NCI-H1436 treated with DMSO at 0.1 percent for 48 hours (cell line): ENCODE measurements around the gene TSSK1B.
"Not testable (repeated sequence)": the region's sequence is repeated elsewhere in the genome, so short reads cannot be mapped to it uniquely, and the experiment has no call there.

ENCODE experiments used
- DNase-seq: peaks from one replicate; lab custom pipeline; 2025; lab: John Stamatoyannopoulos, UW

Gene TSSK1B, protein sequence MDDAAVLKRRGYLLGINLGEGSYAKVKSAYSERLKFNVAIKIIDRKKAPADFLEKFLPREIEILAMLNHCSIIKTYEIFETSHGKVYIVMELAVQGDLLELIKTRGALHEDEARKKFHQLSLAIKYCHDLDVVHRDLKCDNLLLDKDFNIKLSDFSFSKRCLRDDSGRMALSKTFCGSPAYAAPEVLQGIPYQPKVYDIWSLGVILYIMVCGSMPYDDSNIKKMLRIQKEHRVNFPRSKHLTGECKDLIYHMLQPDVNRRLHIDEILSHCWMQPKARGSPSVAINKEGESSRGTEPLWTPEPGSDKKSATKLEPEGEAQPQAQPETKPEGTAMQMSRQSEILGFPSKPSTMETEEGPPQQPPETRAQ

DNA sequence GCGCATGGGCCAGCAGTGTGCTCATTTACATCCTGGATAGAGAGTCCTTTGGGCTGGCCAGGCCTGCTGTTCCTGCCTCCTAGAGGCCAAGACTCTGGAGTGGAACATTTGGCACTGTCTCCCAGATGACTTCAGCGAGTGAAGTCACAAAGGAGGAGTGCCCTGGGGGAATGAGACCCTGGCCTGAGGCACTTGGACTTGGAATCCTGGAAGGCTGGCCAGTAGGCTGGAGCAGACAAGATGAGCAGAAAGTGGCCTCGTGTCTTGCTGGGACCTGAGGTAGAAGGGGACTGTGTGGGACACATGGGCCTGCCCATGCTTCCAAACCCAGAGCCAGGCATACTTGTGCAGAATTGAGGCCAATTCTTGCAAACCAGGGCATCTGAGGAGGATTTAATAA is at the start of gene TSSK1B:
Gene TSSK1B (minus strand): TSS at position 101 of the 400 bp plus-strand sequence. CDS start 150 bp downstream, outside the sequence.
- no peak for DNase-seq

DNA sequence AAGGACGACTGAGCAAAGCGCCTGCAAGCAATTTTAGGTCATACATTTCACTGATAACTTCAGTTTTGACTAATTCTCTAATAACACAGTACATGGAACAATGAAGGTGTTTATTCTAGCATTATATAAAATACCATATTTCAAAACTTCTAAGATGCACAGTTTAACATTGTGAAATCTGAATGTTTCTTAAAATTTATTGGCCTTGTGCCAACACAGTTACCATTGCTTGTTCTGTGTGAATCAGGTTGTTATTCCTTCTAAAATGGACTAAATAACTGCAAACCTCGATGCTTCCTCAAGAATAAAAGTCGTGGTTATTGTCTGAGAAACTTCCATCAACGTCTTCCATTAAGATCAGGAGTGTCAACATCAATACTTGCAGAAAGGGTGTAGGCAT is 45.5 kb upstream of the TSSK1B start:
- no peak for DNase-seq

DNA sequence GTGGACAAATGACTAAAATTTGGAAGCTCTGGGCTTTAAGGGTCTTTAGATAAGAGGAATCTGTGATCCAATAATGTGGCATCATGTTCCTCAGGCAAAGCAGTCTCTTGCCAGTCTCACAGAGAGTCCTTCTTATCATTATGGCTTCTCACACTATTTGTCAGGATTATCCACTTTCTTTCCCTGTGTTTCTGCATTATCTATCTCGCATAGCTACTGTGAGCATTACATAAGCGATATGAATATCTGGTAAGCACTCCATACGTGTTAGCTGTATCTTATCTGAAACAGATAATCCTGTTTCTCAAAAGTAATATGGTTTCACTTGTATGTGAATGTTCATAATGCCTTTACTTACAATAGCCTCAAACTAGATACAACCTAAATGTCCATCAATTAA is 43.9 kb upstream of the TSSK1B start:
- no peak for DNase-seq

DNA sequence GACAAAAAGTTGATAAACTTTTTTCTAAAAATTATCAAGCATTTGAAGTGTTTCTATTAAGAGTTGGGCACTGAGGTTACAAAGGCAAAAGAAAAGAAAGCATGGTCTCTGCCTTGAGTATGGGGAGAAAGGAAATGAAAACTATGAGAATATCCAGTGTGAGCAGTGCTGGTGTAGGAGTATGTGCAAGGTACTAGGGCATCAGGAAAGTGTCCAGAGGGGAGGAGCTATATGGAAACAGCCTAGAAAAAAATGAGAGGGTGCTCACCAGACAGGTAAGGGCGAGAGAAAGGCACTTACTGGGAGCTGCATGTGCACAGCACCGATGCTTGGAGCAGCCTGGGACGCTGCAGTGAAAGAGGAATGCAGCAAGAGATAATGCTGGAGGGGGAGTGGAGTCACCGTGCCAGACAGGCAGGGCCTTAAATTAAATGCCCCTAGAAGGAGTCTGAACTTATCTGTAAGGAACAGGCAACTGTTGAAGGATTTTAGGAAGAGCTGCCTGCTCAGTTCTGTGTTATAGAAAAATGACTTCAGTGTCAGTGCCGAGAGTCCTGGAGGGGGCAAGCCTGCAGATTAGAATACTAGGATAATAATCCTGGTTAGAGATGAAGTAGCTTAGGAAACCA is 39.4 kb upstream of the TSSK1B start:
- no peak for DNase-seq

DNA sequence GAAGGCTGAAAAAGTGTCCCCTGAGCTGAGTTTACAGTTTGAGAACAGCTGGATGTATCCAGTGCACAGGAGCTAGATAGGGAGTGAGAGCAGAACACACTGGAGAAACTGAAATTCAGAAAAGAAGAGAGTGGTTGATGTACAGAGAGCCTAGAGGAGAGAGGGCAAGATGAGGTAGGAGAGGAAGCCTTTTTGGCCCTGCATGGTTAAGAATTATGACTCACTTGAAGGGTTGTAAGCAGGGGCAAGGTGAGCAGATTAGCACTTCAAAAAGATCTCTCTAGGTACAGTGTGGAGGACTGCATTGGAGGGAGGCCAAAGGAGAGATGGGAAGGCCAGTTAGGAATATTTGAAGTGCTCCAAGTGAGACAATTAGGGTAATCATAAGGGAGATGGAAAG is 28.2 kb upstream of the TSSK1B start:
- no peak for DNase-seq

DNA sequence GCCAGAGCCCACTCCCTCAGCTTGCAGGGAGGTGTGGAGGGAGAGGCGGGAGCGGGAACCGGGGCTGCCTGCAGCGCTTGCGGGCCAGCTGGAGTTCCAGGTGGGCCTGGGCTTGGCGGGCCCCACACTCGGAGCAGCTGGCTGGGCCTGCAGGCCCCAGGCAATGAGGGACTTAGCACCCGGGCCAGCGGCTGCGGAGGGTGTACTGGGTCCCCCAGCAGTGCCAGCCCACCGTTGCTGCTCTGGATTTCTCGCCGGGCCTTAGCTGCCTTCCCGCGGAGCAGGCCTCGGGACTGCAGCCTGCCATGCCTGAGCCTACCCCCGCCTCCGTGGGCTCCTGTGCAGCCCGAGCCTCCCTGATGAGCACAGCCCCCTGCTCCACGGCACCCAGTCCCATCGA is 22.3 kb upstream of the TSSK1B start:
- not testable (repeated sequence) for DNase-seq

DNA sequence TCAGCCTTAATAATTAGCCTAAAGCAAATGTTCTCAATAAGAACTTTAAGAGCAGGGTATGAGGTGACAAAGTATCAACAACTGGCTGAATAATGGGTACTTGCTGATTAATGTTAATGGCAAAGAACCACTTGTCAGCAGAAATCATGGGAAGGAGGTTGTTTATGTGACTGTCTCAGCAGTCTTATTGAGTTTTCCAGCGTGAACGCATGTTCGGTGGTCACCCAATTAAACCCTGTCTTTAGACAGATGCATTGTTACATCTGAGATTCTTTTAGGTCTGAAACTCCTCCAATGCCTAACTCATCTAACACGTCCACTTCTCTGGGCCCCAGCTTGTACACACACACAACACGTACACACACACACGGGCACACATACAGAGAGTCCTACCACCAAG is 18.2 kb upstream of the TSSK1B start:
- DNase-seq, result no peak

DNA sequence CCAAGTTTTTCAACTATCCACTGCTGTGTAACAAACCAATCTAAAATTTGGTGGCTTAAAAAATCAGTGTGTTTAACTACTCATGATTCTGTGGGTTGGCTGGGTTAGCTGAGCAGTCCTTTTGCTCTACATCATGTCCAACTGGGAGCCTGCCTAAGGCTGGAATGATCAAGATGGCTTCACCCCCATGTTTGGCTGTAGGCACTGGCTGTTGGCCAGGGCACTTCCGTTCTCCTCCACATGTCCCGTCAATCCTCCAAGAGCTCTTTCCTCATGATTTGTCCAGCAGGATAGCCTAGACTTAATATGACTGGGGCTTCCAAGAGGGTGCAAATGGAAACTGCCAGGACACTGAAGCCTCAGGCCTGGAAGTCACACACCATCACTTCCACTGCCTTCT is 17.0 kb upstream of the TSSK1B start:
- DNase-seq, result no peak

DNA sequence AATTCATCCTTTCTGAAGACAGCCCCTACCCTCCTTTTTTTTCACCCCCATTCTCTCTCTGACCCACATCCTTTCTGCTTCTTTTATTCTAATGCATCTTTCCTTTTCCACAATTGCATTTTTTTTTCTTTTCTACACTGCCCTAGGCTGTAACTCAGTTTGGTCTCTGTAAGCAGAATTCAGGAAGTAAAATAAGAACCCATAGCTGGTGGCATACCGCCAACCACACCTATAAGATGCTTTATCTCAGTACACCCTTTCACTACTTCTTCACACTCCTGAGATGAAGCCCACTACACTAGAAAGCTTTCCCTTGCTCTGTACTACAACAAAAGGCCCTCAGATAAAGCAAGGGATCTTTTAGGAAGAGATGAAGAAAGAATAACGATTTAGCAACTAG is 16.1 kb upstream of the TSSK1B start:
- DNase-seq, result no peak

DNA sequence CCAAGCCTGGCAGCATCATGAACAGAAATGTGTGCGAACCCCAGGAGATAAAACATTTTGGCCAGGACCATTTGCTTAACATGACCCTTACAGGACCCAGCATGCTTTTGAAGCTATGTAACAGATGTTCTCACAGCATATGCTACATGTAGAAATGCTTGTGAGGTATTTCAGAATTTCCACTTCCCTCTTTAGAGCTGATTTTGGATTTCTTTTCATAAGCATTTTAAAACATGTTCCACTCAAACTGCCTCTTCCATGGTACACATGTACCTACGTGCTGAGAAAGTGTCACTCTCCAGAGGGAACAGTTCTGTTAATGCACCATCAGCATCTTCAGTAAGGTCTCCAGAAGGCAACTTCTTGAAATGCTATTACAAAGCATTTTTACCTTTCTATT is 15.7 kb upstream of the TSSK1B start:
- DNase-seq, result no peak

DNA sequence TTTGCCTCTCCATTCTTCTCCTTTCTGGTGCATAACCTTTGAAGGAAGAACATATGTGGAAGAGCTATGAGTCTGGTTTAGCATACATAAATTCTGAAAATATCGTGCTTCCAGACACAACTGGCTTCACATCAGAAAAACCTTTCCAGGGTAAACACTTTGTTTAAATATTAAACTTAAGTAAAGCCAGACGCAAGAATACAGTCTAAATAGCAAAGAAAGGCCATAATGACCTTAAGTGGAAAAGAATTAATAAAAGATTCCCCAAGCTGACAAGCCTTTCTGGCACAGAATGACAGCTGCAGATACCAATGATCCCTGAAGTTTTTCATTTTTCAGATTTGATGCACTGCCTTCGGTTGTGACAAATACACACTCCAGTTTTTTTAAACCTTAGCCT is 13.5 kb upstream of the TSSK1B start:
- DNase-seq, result no peak

DNA sequence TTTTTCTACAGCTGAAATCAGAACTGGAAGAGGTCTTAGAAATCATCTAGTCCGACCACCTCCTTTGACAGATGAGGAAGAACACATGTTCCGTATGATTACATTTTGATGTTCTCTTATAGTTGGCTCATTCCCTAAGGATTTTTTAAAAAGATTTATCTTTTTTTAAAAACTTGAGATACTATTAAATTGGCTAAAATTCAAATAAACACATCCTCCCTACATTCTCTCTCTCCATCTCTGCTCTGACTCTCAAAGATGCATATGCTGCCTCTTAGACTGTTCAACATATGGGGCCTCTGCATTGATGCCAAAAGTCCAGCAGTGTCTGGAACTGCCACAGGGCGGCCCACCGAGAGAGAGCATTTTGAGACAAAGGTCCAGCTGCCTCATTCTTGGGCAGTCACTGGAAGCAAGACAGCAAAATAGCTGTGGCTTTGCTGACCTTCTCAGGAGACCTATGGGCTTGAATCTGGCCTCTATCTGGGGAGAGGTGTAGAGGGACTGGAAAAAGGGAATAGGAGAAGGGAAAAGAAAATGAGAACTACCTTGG is 12.8 kb upstream of the TSSK1B start:
- no peak for DNase-seq

DNA sequence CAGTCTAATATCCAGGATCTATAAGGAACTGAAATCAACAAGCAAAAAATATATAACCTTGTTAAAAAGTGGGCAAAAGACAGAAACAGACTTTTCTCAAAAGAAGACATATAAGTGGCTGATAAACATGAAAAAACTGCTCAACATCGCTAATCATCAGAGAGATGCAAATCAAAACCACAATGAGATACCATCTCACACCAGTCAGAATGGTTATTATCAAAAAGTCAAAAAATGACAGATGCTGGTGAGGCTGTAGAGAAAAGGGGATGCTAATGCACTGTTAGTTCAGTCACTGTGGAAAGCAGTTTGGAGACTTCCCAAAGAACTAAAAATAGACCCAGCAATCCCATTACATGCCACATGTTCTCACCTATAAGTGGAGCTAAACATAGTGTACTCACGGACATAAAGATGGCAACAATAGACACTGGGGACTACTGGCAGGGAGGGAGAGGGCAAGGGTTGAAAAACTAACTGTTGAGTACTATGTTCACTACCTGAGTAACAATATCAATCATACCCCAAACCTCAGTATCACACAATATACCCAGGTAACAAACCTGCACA is 11.7 kb upstream of the TSSK1B start:
- DNase-seq, result no peak

DNA sequence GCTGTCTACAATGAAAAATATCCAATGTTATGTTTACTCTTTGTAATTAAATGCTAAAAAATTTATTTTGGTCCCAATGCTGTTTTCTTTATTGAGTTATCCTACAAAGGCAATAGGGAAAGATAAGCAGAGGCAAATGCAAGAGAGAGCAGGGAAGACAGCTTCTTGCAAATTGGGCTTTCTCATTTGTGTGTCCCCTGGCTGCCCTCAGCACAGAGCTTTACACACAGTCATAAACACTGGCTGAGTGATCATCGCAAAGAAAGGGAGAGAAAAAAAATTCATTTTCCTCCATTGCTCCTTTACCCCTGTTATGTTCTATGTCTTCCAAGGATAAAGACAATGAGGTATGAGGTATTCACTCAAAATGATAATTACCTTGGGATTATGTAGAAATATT is 2.3 kb upstream of the TSSK1B start:
- DNase-seq, result no peak

DNA sequence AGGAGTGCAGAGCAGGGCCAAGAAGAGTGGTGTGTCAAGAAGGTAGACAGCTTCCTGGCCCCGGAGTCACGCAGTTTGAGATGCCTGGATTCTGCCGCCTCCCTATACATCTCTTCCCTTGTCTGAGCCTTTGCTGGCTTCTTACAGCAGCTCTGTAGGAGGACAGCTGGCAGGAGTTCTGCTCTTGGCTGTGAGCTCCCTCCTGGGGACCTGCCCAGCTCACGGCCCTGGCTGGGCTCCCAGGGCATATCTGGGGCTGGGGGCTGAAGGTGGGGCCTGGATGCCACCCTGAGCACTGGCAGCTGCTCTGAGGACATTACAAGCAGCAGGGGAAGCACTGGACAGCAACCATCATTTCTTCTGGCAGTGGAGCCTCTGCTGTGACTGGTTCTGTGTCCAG is 786 bp upstream of the TSSK1B start:
- no peak for DNase-seq

DNA sequence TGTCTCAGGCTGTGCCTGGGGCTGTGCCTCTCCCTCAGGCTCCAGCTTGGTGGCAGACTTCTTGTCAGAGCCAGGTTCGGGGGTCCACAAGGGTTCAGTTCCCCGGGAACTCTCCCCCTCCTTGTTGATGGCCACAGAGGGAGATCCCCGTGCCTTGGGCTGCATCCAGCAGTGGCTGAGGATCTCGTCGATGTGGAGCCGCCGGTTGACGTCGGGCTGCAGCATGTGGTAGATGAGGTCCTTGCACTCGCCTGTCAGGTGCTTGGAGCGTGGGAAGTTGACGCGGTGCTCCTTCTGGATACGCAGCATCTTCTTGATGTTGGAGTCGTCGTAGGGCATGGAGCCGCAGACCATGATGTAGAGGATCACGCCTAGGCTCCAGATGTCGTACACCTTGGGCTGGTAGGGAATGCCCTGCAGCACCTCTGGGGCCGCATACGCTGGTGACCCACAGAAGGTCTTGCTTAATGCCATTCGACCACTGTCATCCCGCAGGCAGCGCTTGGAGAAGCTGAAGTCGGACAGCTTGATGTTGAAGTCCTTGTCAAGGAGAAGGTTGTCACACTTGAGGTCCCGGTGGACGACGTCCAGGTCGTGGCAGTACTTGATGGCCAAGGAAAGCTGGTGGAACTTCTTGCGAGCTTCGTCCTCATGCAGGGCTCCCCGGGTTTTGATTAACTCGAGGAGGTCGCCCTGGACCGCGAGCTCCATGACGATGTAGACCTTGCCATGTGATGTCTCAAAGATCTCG is 752 bp downstream of the TSSK1B start:
- no peak for DNase-seq

DNA sequence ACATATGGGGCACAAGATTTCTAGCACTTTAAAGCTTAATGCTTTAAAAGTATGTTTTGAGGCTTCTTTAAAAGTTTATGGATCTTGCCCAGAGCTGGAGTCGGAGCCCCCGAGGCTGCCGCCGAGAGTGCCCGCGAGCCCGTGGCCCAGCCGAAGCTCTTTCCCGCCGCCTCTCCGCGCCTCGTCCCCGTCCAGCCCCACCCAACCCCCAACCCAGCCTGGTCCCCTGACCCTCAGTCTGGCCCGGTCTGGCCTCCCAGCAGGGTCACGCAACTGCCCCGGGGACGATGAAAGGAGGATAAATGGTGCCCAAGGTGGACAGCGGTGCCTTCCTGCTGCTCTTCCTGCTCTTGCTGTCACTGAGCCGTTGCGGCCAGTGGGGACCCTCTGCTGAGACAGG is 1.7 kb downstream of the TSSK1B start:
- DNase-seq, result no peak

DNA sequence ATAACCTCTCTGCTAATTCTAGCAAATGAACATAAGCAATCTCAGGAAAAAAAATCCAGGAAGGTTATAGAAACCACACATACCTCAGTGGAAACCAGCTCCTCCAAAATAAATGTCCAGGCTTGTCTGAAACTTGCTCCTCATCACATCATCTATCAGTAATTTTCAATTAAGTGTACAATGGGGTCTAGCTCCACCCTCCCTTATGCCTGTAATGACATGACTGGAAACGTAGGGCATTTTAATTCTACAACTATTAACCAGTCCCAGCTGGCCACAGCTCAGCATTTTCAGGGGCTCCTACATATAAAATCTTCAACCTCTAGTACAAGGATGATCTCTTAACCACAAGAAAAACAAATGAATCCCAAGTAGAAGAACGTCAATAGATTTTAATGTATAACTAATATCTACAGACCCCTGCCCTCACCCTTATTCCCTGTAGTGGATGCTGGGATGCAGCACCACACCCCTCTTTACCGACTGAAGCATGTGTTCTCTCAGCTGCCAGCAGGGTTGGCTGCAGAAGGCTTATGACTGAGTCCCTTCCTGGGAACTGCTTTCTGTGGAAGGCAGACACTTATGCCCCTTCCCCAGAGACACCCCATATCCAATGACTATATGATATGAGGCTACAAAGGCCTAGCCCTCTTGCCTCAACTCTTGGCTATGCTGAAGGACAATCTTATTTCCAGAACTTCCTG is 6.8 kb downstream of the TSSK1B start:
- DNase-seq, result no peak

DNA sequence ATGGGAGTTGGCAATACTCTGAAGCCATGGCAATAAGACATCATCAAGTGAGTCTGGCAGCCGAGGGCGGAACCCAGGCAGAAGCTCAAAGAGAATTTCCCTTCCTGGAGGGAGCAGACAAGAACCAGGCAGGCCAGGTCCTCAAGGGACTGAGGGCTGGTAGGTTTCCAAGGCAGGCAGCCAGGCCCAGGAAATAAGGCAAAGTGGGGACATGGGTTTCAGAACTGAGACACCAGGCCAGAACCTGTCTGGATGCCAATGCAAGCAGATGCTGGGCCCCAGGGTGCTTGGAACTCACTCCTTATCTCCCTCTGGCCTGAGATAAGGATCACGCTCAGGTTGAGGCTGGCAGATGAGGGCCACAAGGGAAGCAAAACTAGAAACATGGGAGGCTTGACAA is 8.9 kb downstream of the TSSK1B start:
- no peak for DNase-seq

DNA sequence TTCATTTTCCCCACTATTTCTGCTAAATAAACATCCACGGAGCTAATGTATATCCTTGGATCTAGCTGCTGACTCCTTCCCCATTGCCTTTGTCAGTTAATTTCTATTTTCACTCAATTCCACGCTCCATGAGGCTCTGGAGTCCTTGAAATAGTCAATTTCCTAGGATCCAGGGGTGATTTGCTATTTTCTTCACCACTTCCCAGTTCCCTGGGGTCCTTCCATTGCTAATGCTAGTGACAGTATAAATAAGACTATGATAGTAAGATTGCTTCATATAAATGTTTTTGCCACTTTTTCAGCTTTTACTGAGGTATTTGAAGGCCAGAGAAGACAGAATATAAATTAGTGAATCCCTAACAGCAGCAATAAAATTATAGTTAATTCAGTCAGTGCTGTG is 13.1 kb downstream of the TSSK1B start:
- DNase-seq, result no peak

DNA sequence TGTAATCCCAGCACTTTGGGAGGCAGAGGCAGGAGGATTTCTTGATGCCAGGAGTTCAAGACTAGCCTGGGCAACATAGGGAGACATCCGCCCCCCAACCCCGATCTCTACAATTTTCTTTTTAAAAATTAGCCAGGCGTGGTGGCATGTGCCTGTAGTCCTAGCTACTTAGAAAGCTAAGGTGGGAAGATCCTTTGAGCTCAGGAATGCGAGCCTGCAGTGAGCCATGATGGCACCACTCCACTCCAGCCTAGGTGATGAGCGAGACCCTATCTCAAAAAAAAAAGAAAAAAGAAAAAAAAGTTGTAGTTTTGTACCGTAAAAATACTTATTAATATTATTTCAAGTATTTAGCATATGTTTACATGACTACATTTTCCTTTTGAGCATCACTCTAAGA is 29.3 kb downstream of the TSSK1B start:
- no peak for DNase-seq

DNA sequence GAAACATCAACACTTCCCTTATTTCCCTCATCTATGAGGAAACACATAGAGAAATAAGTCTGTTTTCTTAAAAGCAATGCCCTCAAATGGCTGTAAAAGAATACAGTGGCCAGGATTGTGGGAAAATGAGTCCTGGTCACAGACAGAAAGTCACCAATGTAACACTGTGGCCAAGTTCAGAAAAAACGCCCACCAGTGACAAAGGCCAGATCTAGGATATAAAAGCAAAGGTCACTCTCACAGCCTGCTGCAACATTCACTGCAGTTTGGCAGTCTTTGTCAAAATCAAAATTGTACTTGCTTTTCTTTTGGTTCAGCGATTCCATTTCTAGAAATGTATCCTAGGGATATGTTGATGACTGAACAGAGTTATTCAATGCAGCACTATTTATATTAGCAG is 30.5 kb downstream of the TSSK1B start:
- no peak for DNase-seq
